H1 (cell line): ENCODE data around the gene PARD3. TPM values are rescaled to one million over a fixed set of nuclear protein-coding genes. Genes with fewer than 3 reads are reported as not detected.

Source experiments
- CTCF ChIA-PET: fragments of 300-600 bp; sonication (Branson Sonifier 250); formaldehyde crosslinking; loops from one replicate; lab custom pipeline; 2021; ENCODE audit not compliant: partially characterized antibody; lab: Charles Lee
- POLR2A ChIA-PET: fragments of 300-600 bp; sonication (Branson Sonifier 250); formaldehyde crosslinking; loops from one replicate; lab custom pipeline; 2021; ENCODE audit warnings: inconsistent platforms; ENCODE audit not compliant: partially characterized antibody; lab: Charles Lee
- DNase-seq, 2 experiments: peaks; one replicate each; pipeline versions ENCODE4 v3.0.0 to v3.0.0-alpha.2; 2010 to 2022; ENCODE audit warnings: low spot score in 2 of 2, low read depth in 1 of 2, mixed read lengths in 1 of 2
- FAIRE-seq: peaks from 2 replicates; lab custom pipeline; 2011; peaks lifted over from hg19 to GRCh38; lab: Jason Lieb, UNC
- H2AFZ ChIP-seq: 2 replicates; pipeline ENCODE4 v1.8.1; 2012; ENCODE audit warnings: low read length, inconsistent platforms
- H2AK5ac ChIP-seq: 2 replicates; pipeline ENCODE4 v1.6.1; 2013; ENCODE audit warnings: low read depth, low read length
- H2BK120ac ChIP-seq: replicated peaks from 2 replicates; pipeline ENCODE3; 2013; ENCODE audit warnings: low read depth, low read length, inconsistent platforms
- H2BK12ac ChIP-seq: 2 replicates; pipeline ENCODE4 v1.6.1; 2013; ENCODE audit warnings: low read depth, low read length
- H2BK15ac ChIP-seq: 2 replicates; pipeline ENCODE4 v1.6.1; 2013; ENCODE audit warnings: low read length
- H2BK20ac ChIP-seq: 2 replicates; pipeline ENCODE4 v1.6.1; 2013; ENCODE audit warnings: low read length
- H2BK5ac ChIP-seq: 2 replicates; pipeline ENCODE4 v1.6.1; 2013; ENCODE audit warnings: low read depth, low read length
- H3K14ac ChIP-seq: 2 replicates; pipeline ENCODE4 v1.6.1; 2013; ENCODE audit warnings: inconsistent platforms; ENCODE audit not compliant: insufficient read length
- H3K18ac ChIP-seq: 2 replicates; pipeline ENCODE4 v1.6.1; 2013; ENCODE audit warnings: low read length; ENCODE audit errors: extremely low read depth
- H3K23ac ChIP-seq: 2 replicates; pipeline ENCODE4 v1.6.1; 2013; ENCODE audit warnings: inconsistent platforms; ENCODE audit not compliant: insufficient read length
- H3K23me2 ChIP-seq: 2 replicates; pipeline ENCODE4 v1.6.1; 2013; ENCODE audit warnings: low read depth, low read length
- H3K27ac ChIP-seq: 2 replicates; pipeline ENCODE4 v1.6.1; 2011; ENCODE audit warnings: low read depth, low read length, inconsistent platforms
- H3K27me3 ChIP-seq, 4 experiments: replicated peaks in 1 of 4; 1 replicate in 1 of 4; 2 replicates in 3 of 4; pipeline versions ENCODE4 v1.6.1 to v1.8.1; 2011 to 2013; ENCODE audit warnings: low read length in 3 of 4, mild to moderate bottlenecking in 3 of 4, inconsistent platforms in 2 of 4, mixed read lengths in 2 of 4, moderate library complexity in 1 of 4; ENCODE audit not compliant: control insufficient read depth in 3 of 4, insufficient read depth in 3 of 4; ENCODE audit errors: extremely low read depth in 1 of 4
- H3K36me3 ChIP-seq, 4 experiments: 2 replicates each; pipeline versions ENCODE4 v1.6.1 to v1.8.1; 2011 to 2013; ENCODE audit warnings: mild to moderate bottlenecking in 4 of 4, low read length in 3 of 4, moderate library complexity in 2 of 4, control low read depth in 1 of 4, inconsistent platforms in 1 of 4; ENCODE audit not compliant: insufficient read depth in 4 of 4, control insufficient read depth in 2 of 4
- H3K4ac ChIP-seq: replicated peaks from 2 replicates; pipeline ENCODE3; 2013; ENCODE audit warnings: low read length, low read depth, mixed read lengths, inconsistent platforms; ENCODE audit not compliant: insufficient read length
- H3K4me1 ChIP-seq, 4 experiments: replicated peaks in 1 of 4; 1 replicate in 1 of 4; 2 replicates in 3 of 4; pipeline versions ENCODE4 v1.6.1 to v1.8.1; 2011 to 2013; ENCODE audit warnings: low read length in 3 of 4, inconsistent platforms in 2 of 4, mixed read lengths in 1 of 4; ENCODE audit not compliant: insufficient read depth in 4 of 4, control insufficient read depth in 3 of 4
- H3K4me2 ChIP-seq, 2 experiments: 2 replicates each; pipeline versions ENCODE4 v1.6.1 to v1.8.1; 2011 to 2013; ENCODE audit warnings: low read depth in 2 of 2, low read length in 2 of 2, control low read depth in 1 of 2, inconsistent platforms in 1 of 2, mild to moderate bottlenecking in 1 of 2; ENCODE audit not compliant: insufficient read depth in 1 of 2
- H3K4me3 ChIP-seq, 4 experiments: fragments of 200-600, 300-600 bp in 1 of 4; sonication (generic), shearing (Covaris generic), sonication (Bioruptor Twin) in 1 of 4; 2 replicates each; pipeline versions ENCODE4 v1.5.1 to v1.8.1; 2011 to 2016; ENCODE audit warnings: low read length in 4 of 4, low read depth in 3 of 4, control low read depth in 2 of 4, inconsistent platforms in 2 of 4, mild to moderate bottlenecking in 2 of 4, mixed read lengths in 1 of 4, moderate library complexity in 1 of 4; ENCODE audit not compliant: insufficient read depth in 2 of 4; ENCODE audit errors: extremely low read depth in 1 of 4
- H3K56ac ChIP-seq: replicated peaks from 2 replicates; pipeline ENCODE3; 2013; ENCODE audit warnings: low read depth, mild to moderate bottlenecking, mixed read lengths, low read length, inconsistent platforms; ENCODE audit not compliant: insufficient read length
- H3K79me1 ChIP-seq: 2 replicates; pipeline ENCODE4 v1.6.1; 2013; ENCODE audit warnings: low read depth, low read length, control low read depth
- H3K79me2 ChIP-seq, 2 experiments: 2 replicates each; pipeline versions ENCODE4 v1.6.1 to v1.8.1; 2012 to 2013; ENCODE audit warnings: low read length in 2 of 2, mild to moderate bottlenecking in 2 of 2, inconsistent platforms in 1 of 2; ENCODE audit not compliant: insufficient read depth in 2 of 2, control insufficient read depth in 1 of 2
- H3K9ac ChIP-seq, 4 experiments: replicated peaks in 1 of 4; 1 replicate in 1 of 4; 2 replicates in 3 of 4; pipeline versions ENCODE4 v1.6.1 to v1.8.1; 2011 to 2013; ENCODE audit warnings: low read depth in 3 of 4, low read length in 3 of 4, control low read depth in 2 of 4, mild to moderate bottlenecking in 2 of 4, moderate library complexity in 2 of 4, inconsistent platforms in 1 of 4; ENCODE audit errors: extremely low read depth in 1 of 4
- H3K9me3 ChIP-seq, 2 experiments: 2 replicates each; pipeline versions ENCODE4 v1.6.1 to v1.8.1; 2012 to 2013; ENCODE audit warnings: mild to moderate bottlenecking in 2 of 2, moderate library complexity in 2 of 2, control low read depth in 1 of 2, inconsistent platforms in 1 of 2, low read depth in 1 of 2, low read length in 1 of 2, mixed read lengths in 1 of 2; ENCODE audit not compliant: insufficient read depth in 2 of 2
- H4K20me1 ChIP-seq, 2 experiments: replicated peaks in 1 of 2; 2 replicates each; pipeline versions ENCODE3 to v1.8.1; 2011 to 2013; ENCODE audit warnings: inconsistent platforms in 2 of 2, low read length in 2 of 2, mild to moderate bottlenecking in 1 of 2; ENCODE audit not compliant: insufficient read depth in 2 of 2, control insufficient read depth in 1 of 2
- H4K5ac ChIP-seq: 2 replicates; pipeline ENCODE4 v1.6.1; 2013; ENCODE audit warnings: low read length, low read depth, mixed read lengths, inconsistent platforms; ENCODE audit not compliant: insufficient read length
- H4K8ac ChIP-seq: 2 replicates; pipeline ENCODE4 v1.8.0; 2013; ENCODE audit warnings: mild to moderate bottlenecking, moderate library complexity, low read length, inconsistent platforms; ENCODE audit not compliant: insufficient read depth; ENCODE audit errors: extremely low read depth
- H4K91ac ChIP-seq: replicated peaks from 2 replicates; pipeline ENCODE3; 2013; ENCODE audit warnings: low read length, mixed read lengths, inconsistent platforms; ENCODE audit not compliant: insufficient read length
- CEBPB ChIP-seq: IDR thresholded peaks from 2 replicates; pipeline ENCODE4 v1.6.1; 2012; ENCODE audit warnings: low read depth, low read length
- POLR2A ChIP-seq, 2 experiments: IDR thresholded peaks; 1 replicate in 1 of 2; 2 replicates in 1 of 2; pipeline ENCODE4 v1.6.1; 2011; ENCODE audit warnings: low read depth in 2 of 2, low read length in 2 of 2, mild to moderate bottlenecking in 2 of 2; ENCODE audit errors: control extremely low read depth in 1 of 2
- WGBS, 2 experiments: shearing (Covaris generic) in 1 of 2; methylation state at CpG; one replicate each; pipeline versions ENCODE4 v1.1.6 to v1.1.7; 2013 to 2015; ENCODE audit warnings: low lambda C conversion rate in 2 of 2, mixed read lengths in 2 of 2, inconsistent platforms in 1 of 2, low coverage in 1 of 2, missing lambda C conversion rate in 1 of 2; ENCODE audit not compliant: insufficient replicate concordance in 2 of 2, insufficient coverage in 1 of 2, insufficient read length in 1 of 2; ENCODE audit errors: extremely low coverage in 1 of 2, missing lambda C conversion rate in 1 of 2; 5-methylcytosine and 5-hydroxymethylcytosine counted together
- polyA plus RNA-seq, 7 experiments: library from polyadenylated mRNA; depleted of rRNA in 3 of 7; stranded (reverse) in 5 of 7; unstranded in 2 of 7; fragments of >200 nt in 5 of 7; fragments of 200-250 nt in 2 of 7; gene quantifications; 1 replicate in 5 of 7; 2 replicates in 1 of 7; 4 replicates in 1 of 7; pipeline versions ENCODE4 v1.2.1 to v1.2.3, GENCODE V29; 2011 to 2013; ENCODE audit warnings: missing spikeins in 2 of 7, mixed read lengths in 2 of 7
- total RNA-seq: library from RNA; stranded (reverse); fragmentation: NEBNext Ultra II Directional; extraction: Animal tissue kit (Norgen Biotek cat#: 25700); gene quantifications from 2 replicates; pipeline ENCODE4 v1.2.1, GENCODE V29; 2021

PARD3 gene
- total and polyA plus RNA-seq, 2 of the 8 experiments (the other 6 are each of a cell fraction or from before 2014, with no cell fraction given) = 19.7 to 49.1 TPM

- Histone ChIP-seq H2BK5ac (no peak overlapping the region), H3K79me2 (no peaks in the 10 kb centered on the region), H3K56ac (no peak overlapping the region), H4K8ac (no peak overlapping the region), H2BK15ac (no peak overlapping the region), H2BK12ac (no peak overlapping the region), H2AFZ (no peak overlapping the region), H4K5ac (no peak overlapping the region), H3K4ac (no peak overlapping the region), H4K20me1 (no peaks in the 10 kb centered on the region), H3K9me3 (no peaks in the 10 kb centered on the region), H3K18ac (no peak overlapping the region), H4K91ac (no peak overlapping the region), H3K79me1 (no peaks in the 10 kb centered on the region), H3K4me2 (no peak overlapping the region), H2AK5ac (no peak overlapping the region), H3K23me2 (no peaks in the 10 kb centered on the region), H3K14ac (no peak overlapping the region)
- POLR2A ChIA-PET = no interaction called here
- TF ChIP-seq POLR2A (IDR thresholded peaks at IDR 0.05; ENCODE audit: control extremely low read depth in 1 of 2, low read depth in 2 of 2, low read length in 2 of 2) (no peak), CEBPB (peak; percentile 79)
- TF ChIP-seq, all 59 proteins: peak for 1
- CTCF ChIA-PET = no interaction called here
- Histone ChIP-seq H3K4me3 (no peak overlapping the region), H3K23ac (no peak overlapping the region), H3K27me3 (no peaks in the 10 kb centered on the region), H2BK20ac (no peak overlapping the region), H3K4me1 (peaks cover 0 to 9% (median 2%) of the 10 kb centered on the region in 4 experiments; a peak in 3 of 7 replicates), H2BK120ac (no peak overlapping the region), H3K9ac (no peak overlapping the region), H3K27ac (no peak overlapping the region), H3K36me3 (no peaks in the 10 kb centered on the region)
- WGBS, 2 experiments = 94% methylated on average over 7 of the region's 7 CpGs; no CpG with 5 or more reads in 1 of the 2 experiments
- DNase-seq = no peak
- no peak for FAIRE-seq
Measured at GRCh38 chr10:34121125-34121753, 693.9 kb downstream of the PARD3 start.
